Hepatocyte (in vitro differentiated cells): ENCODE results near the gene PEDS1. TPM values are rescaled to one million over a fixed set of nuclear protein-coding genes. Genes with fewer than 3 reads are reported as not detected.
"Not testable (repeated sequence)": the region's sequence is repeated elsewhere in the genome, so short reads cannot be mapped to it uniquely, and the experiment has no call there.

Source experiments
- DNase-seq: peaks from one replicate; pipeline ENCODE4 v3.0.0-alpha.2; 2016; ENCODE audit warnings: low spot score
- H2AFZ ChIP-seq: fragments of 200-600 bp; sonication (generic); 2 replicates; pipeline ENCODE4 v1.6.0; 2016; ENCODE audit warnings: antibody characterized with exemption, mild to moderate bottlenecking
- H3K27ac ChIP-seq: fragments of 200-600 bp; sonication (generic); 2 replicates; pipeline ENCODE4 v1.5.1; 2016; ENCODE audit warnings: mild to moderate bottlenecking
- H3K27me3 ChIP-seq: fragments of 200-600 bp; sonication (generic); 2 replicates; pipeline ENCODE4 v1.6.1; 2016
- H3K36me3 ChIP-seq: fragments of 200-600 bp; sonication (generic); replicated peaks from 2 replicates; pipeline ENCODE4 v1.5.1; 2016; ENCODE audit warnings: low read depth; ENCODE audit not compliant: insufficient read depth
- H3K4me1 ChIP-seq: fragments of 200-600 bp; sonication (generic); 2 replicates; pipeline ENCODE4 v1.5.1; 2016; ENCODE audit warnings: mild to moderate bottlenecking, moderate library complexity; ENCODE audit not compliant: insufficient read depth
- H3K4me2 ChIP-seq: fragments of 200-600 bp; sonication (generic); 2 replicates; pipeline ENCODE4 v1.6.0; 2016
- H3K4me3 ChIP-seq: fragments of 200-600 bp; sonication (generic); 2 replicates; pipeline ENCODE4 v1.5.1; 2016; ENCODE audit warnings: mild to moderate bottlenecking
- H3K79me2 ChIP-seq: fragments of 200-600 bp; sonication (generic); 2 replicates; pipeline ENCODE4 v1.6.0; 2017; ENCODE audit warnings: mild to moderate bottlenecking
- H3K9me2 ChIP-seq: fragments of 200-600 bp; sonication (generic); replicated peaks from 2 replicates; pipeline ENCODE4 v1.6.0; 2017; ENCODE audit warnings: mild to moderate bottlenecking; ENCODE audit not compliant: insufficient read depth
- H3K9me3 ChIP-seq: fragments of 200-600 bp; sonication (generic); 2 replicates; pipeline ENCODE4 v1.5.1; 2016; ENCODE audit warnings: low read depth, mild to moderate bottlenecking
- H4K20me1 ChIP-seq: fragments of 200-600 bp; sonication (generic); 2 replicates; pipeline ENCODE4 v1.6.0; 2016; ENCODE audit warnings: mild to moderate bottlenecking; ENCODE audit not compliant: insufficient read depth, poor library complexity, severe bottlenecking
- CTCF ChIP-seq: fragments of 200-600 bp; sonication (generic); IDR thresholded peaks from 2 replicates; pipeline ENCODE4 v1.5.1; 2016; ENCODE audit warnings: antibody characterized with exemption, mild to moderate bottlenecking; ENCODE audit not compliant: poor library complexity
- EZH2 ChIP-seq: fragments of 200-600 bp; sonication (generic); IDR thresholded peaks from 2 replicates; pipeline ENCODE4 v1.6.1; 2016; ENCODE audit warnings: antibody characterized with exemption, mild to moderate bottlenecking, borderline replicate concordance
- EZH2phosphoT487 ChIP-seq: fragments of 200-600 bp; sonication (generic); IDR thresholded peaks from one replicate; pipeline ENCODE4 v1.6.1; 2018; ENCODE audit warnings: antibody characterized with exemption, mild to moderate bottlenecking, low read depth, moderate library complexity; ENCODE audit not compliant: unreplicated experiment, severe bottlenecking
- WGBS: methylation state at CpG from one replicate; pipeline ENCODE4 v1.1.6; 2016; ENCODE audit warnings: low lambda C conversion rate; ENCODE audit errors: missing lambda C conversion rate; 5-methylcytosine and 5-hydroxymethylcytosine counted together
- polyA plus RNA-seq: library from polyadenylated mRNA; unstranded; fragments of >200 nt; fragmentation: Nextera tagmentation; extraction: Ambion mirVana; gene quantifications from 2 replicates; pipeline ENCODE4 v1.2.1, GENCODE V29; 2016
- total RNA-seq: library from RNA; depleted of rRNA; stranded (reverse); fragments of >200 nt; gene quantifications from 2 replicates; pipeline ENCODE4 v1.2.3, GENCODE V29; 2014

The PEDS1 gene
- 24.5 and 29.5 TPM in 2 replicates for total RNA-seq
- 39.1 and 46.2 TPM in 2 replicates for polyA plus RNA-seq

DNA sequence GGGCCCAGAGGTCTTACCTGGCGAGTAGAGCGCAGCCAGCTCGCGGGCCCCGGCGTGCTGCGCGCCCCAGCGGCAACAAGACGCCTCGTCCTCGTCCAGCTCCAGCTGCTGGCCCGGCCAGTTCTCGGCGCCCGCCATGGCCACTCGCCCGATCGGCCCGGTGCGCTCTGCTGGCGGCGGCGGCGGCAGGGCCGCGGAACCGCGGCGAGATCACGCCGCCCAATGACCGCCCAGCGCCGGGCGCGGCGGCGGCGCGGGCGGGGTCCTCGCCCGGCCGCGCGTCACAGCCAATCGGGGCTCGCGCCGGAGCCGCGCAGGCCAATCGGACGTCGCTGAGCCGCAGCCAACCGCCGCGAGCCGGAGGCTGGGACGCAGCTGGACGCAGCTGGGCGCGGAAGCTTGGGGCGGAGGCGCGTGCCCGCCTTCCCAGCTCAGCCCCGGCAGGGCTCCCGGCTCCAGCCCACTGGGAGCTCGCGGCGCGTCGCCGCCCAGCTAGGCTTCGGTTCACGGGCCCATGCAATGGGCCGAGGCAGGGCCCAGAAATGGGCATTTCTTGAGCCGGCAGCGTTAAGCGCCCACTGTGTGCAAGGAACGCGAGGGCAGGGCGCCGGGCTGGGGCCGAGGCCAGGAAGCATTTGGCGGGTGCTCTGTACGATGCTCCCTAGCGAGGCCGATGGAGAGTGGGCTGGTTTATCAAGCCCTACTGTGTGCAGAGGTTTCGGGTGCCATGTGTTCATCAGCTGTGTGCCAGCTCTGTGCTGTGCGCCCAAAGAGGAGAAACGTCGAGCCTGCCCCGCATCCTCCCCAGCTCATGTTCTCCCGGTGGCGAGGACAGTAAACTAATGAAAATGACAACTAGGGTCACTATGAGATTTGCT, at the start of gene PEDS1:
Gene PEDS1 (minus strand): TSS at position 224 of the 878 bp plus-strand sequence. CDS start 86 bp downstream, at position 138.
- H3K4me1 ChIP-seq, result peaks cover 30% of the 10 kb centered on the region
- TF ChIP-seq EZH2 (no peak), EZH2phosphoT487 (no peak), CTCF (no peak)
- 8% methylated on average over 88 of the region's 99 CpGs for WGBS
- H3K9me2 ChIP-seq, result no peaks in the 10 kb centered on the region
- peak within 1 kb of the TSS; percentile 88 for H3K27ac ChIP-seq
- DNase-seq, result peak; percentile 97
- H3K9me3 ChIP-seq, result no peaks in the 10 kb centered on the region
- H2AFZ ChIP-seq, result peak within 1 kb of the TSS; percentile 72
- H3K27me3 ChIP-seq, result no peaks in the 10 kb centered on the region
- H3K4me2 ChIP-seq, result peak within 1 kb of the TSS; percentile 95
- no peaks in the 10 kb centered on the region for H4K20me1 ChIP-seq
- H3K4me3 ChIP-seq, result peak within 1 kb of the TSS; percentile 97
- H3K79me2 ChIP-seq, result peaks cover 47% of the 10 kb centered on the region
- no peaks in the 10 kb centered on the region for H3K36me3 ChIP-seq

DNA sequence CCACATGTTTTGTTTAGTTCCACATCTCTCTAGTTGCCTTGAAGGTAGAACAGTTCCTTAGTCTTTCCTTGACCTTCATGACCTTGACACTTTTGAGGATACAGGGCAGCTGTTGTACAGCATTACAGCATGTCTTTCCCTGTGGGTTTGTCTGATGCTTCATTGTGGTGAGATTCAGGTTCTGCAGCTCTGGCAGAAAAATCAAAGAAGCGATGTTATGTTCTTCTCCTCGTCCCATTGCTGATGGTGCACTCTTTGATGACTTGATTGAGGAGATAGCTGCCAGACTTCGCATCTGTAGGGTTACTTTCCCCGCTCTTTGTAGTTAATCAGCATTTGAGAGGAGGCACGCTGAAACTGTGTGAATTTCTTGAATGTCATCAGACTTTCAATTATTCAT, 49.2 kb upstream of the PEDS1 start:
- Histone ChIP-seq H3K27ac (no peak overlapping the region), H3K9me3 (no peaks in the 10 kb centered on the region), H3K79me2 (no peaks in the 10 kb centered on the region), H3K4me1 (no peaks in the 10 kb centered on the region), H2AFZ (no peak overlapping the region), H4K20me1 (no peaks in the 10 kb centered on the region), H3K9me2 (no peaks in the 10 kb centered on the region), H3K4me3 (no peak overlapping the region), H3K36me3 (no peaks in the 10 kb centered on the region), H3K4me2 (no peak overlapping the region), H3K27me3 (no peaks in the 10 kb centered on the region)
- no peak for DNase-seq
- WGBS, result 92% methylated on average over 5 of the region's 5 CpGs
- TF ChIP-seq EZH2phosphoT487 (no peak), EZH2 (no peak), CTCF (no peak)

DNA sequence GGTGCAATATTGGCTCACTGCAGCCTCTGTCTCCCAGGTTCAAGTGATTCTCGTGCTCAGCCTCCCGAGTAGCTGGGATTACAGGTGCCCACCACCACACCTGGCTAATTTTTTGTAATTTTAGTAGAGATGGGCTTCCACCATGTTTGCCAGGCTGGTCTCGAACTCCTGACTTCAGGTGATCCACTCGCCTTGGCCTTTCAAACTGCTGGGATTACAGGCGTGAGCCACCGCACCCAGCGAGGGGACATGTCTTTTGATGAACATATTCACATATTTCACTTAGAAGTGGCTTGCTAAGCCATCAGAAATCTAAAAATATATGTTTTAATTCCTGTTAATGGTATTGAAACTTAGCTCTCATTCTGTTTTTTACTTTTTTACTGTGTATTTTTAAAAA, 48.2 kb upstream of the PEDS1 start:
- 96% methylated on average over 7 of the region's 7 CpGs for WGBS
- not testable (repeated sequence) for H3K4me2 ChIP-seq, H3K27ac ChIP-seq, H3K4me3 ChIP-seq, DNase-seq, H2AFZ ChIP-seq, H3K27me3 ChIP-seq, H3K4me1 ChIP-seq, H3K36me3 ChIP-seq, H4K20me1 ChIP-seq, H3K9me3 ChIP-seq, H3K9me2 ChIP-seq, H3K79me2 ChIP-seq

DNA sequence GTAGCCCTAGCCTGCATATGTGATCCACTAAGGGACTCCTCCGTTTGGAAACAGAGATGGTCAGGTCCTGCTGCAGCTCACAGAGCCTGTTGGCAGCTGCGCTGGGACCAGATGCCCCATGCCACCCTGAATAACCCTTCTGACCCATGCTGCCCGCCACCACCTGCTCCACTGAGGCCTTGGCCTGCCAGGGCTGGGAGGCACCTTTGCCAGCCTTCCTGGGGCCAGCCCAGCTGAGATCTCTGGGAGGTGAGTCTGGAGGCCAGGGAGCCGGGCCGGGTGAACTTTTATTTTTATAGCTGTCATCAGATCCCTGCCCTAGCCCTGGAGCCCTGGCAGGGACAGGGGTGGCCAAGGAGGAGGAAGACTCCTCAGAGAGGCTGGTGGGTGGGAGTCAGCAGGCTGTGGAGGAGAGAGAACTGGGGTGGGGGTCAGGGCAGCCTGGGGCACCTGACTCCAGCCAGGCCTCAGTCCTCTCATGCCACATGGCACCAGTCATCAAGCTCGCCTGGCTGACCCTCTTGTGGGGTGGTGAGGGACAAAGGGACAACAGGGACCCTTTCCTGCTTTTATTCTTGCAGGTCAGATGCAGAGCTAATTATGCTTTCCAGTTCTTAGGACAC, 47.1 kb upstream of the PEDS1 start:
- no peaks in the 10 kb centered on the region for H3K27me3 ChIP-seq
- H4K20me1 ChIP-seq, result no peaks in the 10 kb centered on the region
- no peaks in the 10 kb centered on the region for H3K79me2 ChIP-seq
- H2AFZ ChIP-seq, result no peak overlapping the region
- no peak for TF ChIP-seq EZH2
- TF ChIP-seq CTCF, result no peak
- no peak for TF ChIP-seq EZH2phosphoT487
- H3K4me1 ChIP-seq, result no peaks in the 10 kb centered on the region
- no peak for DNase-seq
- H3K4me2 ChIP-seq, result no peak overlapping the region
- H3K27ac ChIP-seq, result no peak overlapping the region
- no peak overlapping the region for H3K4me3 ChIP-seq
- H3K36me3 ChIP-seq, result no peaks in the 10 kb centered on the region
- no peaks in the 10 kb centered on the region for H3K9me2 ChIP-seq
- WGBS, result 84% methylated on average over 6 of the region's 6 CpGs
- no peaks in the 10 kb centered on the region for H3K9me3 ChIP-seq
